Measurements from ENCODE around the gene TSHZ1.

DNA sequence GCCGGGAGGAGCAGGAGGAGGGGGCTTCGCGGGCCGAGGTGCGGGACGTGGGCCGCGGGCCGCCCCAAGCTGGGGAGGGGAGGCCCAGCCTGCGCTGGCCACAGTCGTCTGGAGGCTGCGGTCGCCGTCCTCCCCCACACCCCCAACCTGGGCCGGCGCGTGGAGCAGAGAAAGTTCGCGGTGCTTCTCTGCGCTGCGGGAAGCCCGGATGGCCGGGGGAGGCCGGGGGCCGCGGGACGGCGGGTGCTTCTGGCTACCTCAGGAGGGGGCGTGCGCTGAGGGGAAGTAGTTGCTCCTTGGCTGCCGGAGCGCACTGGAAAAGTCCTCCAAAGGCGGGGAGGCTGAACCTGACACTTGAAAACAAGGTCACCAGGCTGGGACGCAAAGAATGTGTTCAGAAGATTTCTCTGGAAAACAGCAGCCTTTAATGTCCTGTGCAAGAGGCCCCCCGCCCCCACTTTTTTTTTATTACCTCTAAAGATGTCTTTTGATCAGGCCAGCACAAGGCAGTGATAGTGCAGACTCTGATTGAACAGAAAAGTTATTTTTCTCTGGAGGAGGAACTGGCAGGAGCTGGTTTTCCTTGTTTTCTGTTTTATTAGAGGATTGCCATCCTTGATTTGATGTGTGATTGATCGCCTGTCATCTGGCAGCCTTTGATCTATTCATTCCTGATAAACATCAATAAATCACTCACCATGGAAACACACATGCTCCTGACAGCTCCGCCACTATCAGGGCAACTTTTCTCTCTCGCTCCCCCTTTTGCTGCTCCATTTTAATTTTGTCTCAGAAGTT lies 1.6 kb downstream of the TSHZ1 start:
- TF ChIP-seq, protein P1, sequence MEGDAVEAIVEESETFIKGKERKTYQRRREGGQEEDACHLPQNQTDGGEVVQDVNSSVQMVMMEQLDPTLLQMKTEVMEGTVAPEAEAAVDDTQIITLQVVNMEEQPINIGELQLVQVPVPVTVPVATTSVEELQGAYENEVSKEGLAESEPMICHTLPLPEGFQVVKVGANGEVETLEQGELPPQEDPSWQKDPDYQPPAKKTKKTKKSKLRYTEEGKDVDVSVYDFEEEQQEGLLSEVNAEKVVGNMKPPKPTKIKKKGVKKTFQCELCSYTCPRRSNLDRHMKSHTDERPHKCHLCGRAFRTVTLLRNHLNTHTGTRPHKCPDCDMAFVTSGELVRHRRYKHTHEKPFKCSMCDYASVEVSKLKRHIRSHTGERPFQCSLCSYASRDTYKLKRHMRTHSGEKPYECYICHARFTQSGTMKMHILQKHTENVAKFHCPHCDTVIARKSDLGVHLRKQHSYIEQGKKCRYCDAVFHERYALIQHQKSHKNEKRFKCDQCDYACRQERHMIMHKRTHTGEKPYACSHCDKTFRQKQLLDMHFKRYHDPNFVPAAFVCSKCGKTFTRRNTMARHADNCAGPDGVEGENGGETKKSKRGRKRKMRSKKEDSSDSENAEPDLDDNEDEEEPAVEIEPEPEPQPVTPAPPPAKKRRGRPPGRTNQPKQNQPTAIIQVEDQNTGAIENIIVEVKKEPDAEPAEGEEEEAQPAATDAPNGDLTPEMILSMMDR (IDR thresholded peaks at IDR 0.05; ENCODE audit: low read depth, low read length), result no peak
- no peak for TF ChIP-seq POLR2A (IDR thresholded peaks at IDR 0.05; ENCODE audit: extremely low read depth, insufficient read length)
- TF ChIP-seq, protein P2, sequence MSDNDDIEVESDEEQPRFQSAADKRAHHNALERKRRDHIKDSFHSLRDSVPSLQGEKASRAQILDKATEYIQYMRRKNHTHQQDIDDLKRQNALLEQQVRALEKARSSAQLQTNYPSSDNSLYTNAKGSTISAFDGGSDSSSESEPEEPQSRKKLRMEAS (IDR thresholded peaks at IDR 0.05; ENCODE audit: low read depth, low read length), result no peak
